HepG2 (cell line): ENCODE results near the gene TRMT6. TPM values are rescaled to one million over a fixed set of nuclear protein-coding genes. Genes with fewer than 3 reads are reported as not detected.

Source experiments
- ATF7-NPFF ChIP-seq: sonication (generic); formaldehyde crosslinking; IDR thresholded peaks from 2 replicates; pipeline ENCODE4 v1.8.1; 2023; ENCODE audit warnings: mild to moderate bottlenecking, low read depth, missing genetic modification reagents, moderate library complexity
- CENPT ChIP-seq: sonication (generic); formaldehyde crosslinking; IDR thresholded peaks from 2 replicates; pipeline ENCODE4 v1.8.0; 2022; ENCODE audit warnings: low read depth, mild to moderate bottlenecking, moderate library complexity, missing genetic modification reagents
- DZIP1 ChIP-seq: sonication (generic); formaldehyde crosslinking; IDR thresholded peaks from 2 replicates; pipeline ENCODE4 v1.5.0; 2020; ENCODE audit warnings: mild to moderate bottlenecking, missing genetic modification reagents
- ELF4 ChIP-seq: sonication (generic); formaldehyde crosslinking; IDR thresholded peaks from 2 replicates; pipeline ENCODE4 v1.5.0; 2020; ENCODE audit warnings: missing genetic modification reagents, mild to moderate bottlenecking, moderate library complexity, borderline replicate concordance
- ERF ChIP-seq: IDR thresholded peaks from 2 replicates; pipeline ENCODE4 v1.6.1; 2018; ENCODE audit warnings: missing biosample characterization, missing genetic modification reagents
- FOXJ3 ChIP-seq: sonication (generic); formaldehyde crosslinking; IDR thresholded peaks from 2 replicates; pipeline ENCODE4 v1.4.0; 2020; ENCODE audit warnings: missing genetic modification reagents, mild to moderate bottlenecking, borderline replicate concordance
- HIVEP1 ChIP-seq: sonication (generic); formaldehyde crosslinking; IDR thresholded peaks from 2 replicates; pipeline ENCODE4 v1.4.0; 2020; ENCODE audit warnings: mild to moderate bottlenecking, missing genetic modification reagents
- KLF11 ChIP-seq: IDR thresholded peaks from 2 replicates; pipeline ENCODE4 v1.6.1; 2016; ENCODE audit warnings: missing compliant biosample characterization
- NCOR1 ChIP-seq: fragments of 200-600 bp; sonication (generic); IDR thresholded peaks from 2 replicates; pipeline ENCODE4 v1.7.0; 2017; ENCODE audit warnings: antibody characterized with exemption, low read length, borderline replicate concordance
- POGZ ChIP-seq: sonication (generic); formaldehyde crosslinking; IDR thresholded peaks from 2 replicates; pipeline ENCODE4 v1.4.0; 2020; ENCODE audit warnings: mild to moderate bottlenecking, missing genetic modification reagents
- SNAPC5 ChIP-seq: sonication (generic); formaldehyde crosslinking; IDR thresholded peaks from 2 replicates; pipeline ENCODE4 v1.8.1; 2023; ENCODE audit warnings: mild to moderate bottlenecking, missing genetic modification reagents, borderline replicate concordance
- SUZ12 ChIP-seq: fragments of 150-350 bp; IDR thresholded peaks from 2 replicates; pipeline ENCODE4 v1.6.1; 2014; ENCODE audit warnings: low read depth, low read length
- TSC22D2 ChIP-seq: sonication (generic); formaldehyde crosslinking; IDR thresholded peaks from 2 replicates; pipeline ENCODE4 v1.5.1; 2020; ENCODE audit warnings: missing genetic modification reagents, mild to moderate bottlenecking, borderline replicate concordance
- ZNF629 ChIP-seq: sonication (generic); formaldehyde crosslinking; conservative IDR thresholded peaks from 2 replicates; pipeline ENCODE4 v1.5.0; 2020; ENCODE audit warnings: missing genetic modification reagents
- ZNF660 ChIP-seq: sonication (generic); formaldehyde crosslinking; IDR thresholded peaks from 2 replicates; pipeline ENCODE4 v1.5.1; 2020; ENCODE audit warnings: mild to moderate bottlenecking, low read depth, missing genetic modification reagents, borderline replicate concordance
- polyA plus RNA-seq, 8 experiments: library from polyadenylated mRNA; depleted of rRNA in 3 of 8; stranded (reverse) in 7 of 8; unstranded in 1 of 8; fragments of >200 nt; fragmentation: Illumina TruSeq in 4 of 8; extraction: Trizol in 4 of 8; gene quantifications; 2 replicates each; pipeline versions ENCODE4 v1.2.1 to v1.2.3, GENCODE V29; 2011 to 2016; ENCODE audit warnings: low read depth in 4 of 8, missing spikeins in 1 of 8, mixed read lengths in 1 of 8; ENCODE audit not compliant: insufficient read depth in 1 of 8
- total RNA-seq, 5 experiments: library from RNA; depleted of rRNA; stranded (reverse); fragments of >200 nt; fragmentation: Illumina TruSeq; extraction: Trizol; gene quantifications; 2 replicates each; pipeline ENCODE4 v1.2.3, GENCODE V29; 2016; ENCODE audit warnings: low read depth in 1 of 5
- TF ChIP-seq, protein P1 (sequence below): IDR thresholded peaks from 2 replicates; pipeline ENCODE4 v1.6.1; 2016; ENCODE audit warnings: mild to moderate bottlenecking
- TF ChIP-seq, protein P2 (sequence below): sonication (generic); formaldehyde crosslinking; IDR thresholded peaks from 2 replicates; pipeline ENCODE4 v1.5.0; 2020; ENCODE audit warnings: mild to moderate bottlenecking, missing genetic modification reagents
- TF ChIP-seq, protein P3 (sequence below): sonication (generic); IDR thresholded peaks from 2 replicates; pipeline ENCODE4 v1.6.1; 2016; ENCODE audit warnings: low read depth, borderline replicate concordance
- TF ChIP-seq, protein P4 (sequence below): sonication (generic); formaldehyde crosslinking; conservative IDR thresholded peaks from 2 replicates; pipeline ENCODE4 v1.8.0; 2022; ENCODE audit warnings: missing genetic modification reagents

The TRMT6 gene
- total and polyA plus RNA-seq, 2 of the 13 experiments (the other 11 are each of a cell fraction or from before 2014, with no cell fraction given), result 10.5 to 37.8 TPM

- peak; percentile 100 for TF ChIP-seq ELF4 (CRISPR knock-in tag)
- TF ChIP-seq NCOR1, result peak; percentile 58; the same call in 1 of the 2 replicates
- TF ChIP-seq, protein P1, sequence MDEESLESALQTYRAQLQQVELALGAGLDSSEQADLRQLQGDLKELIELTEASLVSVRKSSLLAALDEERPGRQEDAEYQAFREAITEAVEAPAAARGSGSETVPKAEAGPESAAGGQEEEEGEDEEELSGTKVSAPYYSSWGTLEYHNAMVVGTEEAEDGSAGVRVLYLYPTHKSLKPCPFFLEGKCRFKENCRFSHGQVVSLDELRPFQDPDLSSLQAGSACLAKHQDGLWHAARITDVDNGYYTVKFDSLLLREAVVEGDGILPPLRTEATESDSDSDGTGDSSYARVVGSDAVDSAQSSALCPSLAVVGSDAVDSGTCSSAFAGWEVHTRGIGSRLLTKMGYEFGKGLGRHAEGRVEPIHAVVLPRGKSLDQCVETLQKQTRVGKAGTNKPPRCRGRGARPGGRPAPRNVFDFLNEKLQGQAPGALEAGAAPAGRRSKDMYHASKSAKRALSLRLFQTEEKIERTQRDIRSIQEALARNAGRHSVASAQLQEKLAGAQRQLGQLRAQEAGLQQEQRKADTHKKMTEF (CRISPR knock-in tag), result peak; percentile 99
- TF ChIP-seq, protein P2, sequence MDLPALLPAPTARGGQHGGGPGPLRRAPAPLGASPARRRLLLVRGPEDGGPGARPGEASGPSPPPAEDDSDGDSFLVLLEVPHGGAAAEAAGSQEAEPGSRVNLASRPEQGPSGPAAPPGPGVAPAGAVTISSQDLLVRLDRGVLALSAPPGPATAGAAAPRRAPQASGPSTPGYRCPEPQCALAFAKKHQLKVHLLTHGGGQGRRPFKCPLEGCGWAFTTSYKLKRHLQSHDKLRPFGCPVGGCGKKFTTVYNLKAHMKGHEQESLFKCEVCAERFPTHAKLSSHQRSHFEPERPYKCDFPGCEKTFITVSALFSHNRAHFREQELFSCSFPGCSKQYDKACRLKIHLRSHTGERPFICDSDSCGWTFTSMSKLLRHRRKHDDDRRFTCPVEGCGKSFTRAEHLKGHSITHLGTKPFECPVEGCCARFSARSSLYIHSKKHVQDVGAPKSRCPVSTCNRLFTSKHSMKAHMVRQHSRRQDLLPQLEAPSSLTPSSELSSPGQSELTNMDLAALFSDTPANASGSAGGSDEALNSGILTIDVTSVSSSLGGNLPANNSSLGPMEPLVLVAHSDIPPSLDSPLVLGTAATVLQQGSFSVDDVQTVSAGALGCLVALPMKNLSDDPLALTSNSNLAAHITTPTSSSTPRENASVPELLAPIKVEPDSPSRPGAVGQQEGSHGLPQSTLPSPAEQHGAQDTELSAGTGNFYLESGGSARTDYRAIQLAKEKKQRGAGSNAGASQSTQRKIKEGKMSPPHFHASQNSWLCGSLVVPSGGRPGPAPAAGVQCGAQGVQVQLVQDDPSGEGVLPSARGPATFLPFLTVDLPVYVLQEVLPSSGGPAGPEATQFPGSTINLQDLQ (CRISPR knock-in tag), result no peak
- peak; percentile 96 for TF ChIP-seq HIVEP1
- TF ChIP-seq SNAPC5 (CRISPR knock-in tag), result no peak
- TF ChIP-seq, protein P3, sequence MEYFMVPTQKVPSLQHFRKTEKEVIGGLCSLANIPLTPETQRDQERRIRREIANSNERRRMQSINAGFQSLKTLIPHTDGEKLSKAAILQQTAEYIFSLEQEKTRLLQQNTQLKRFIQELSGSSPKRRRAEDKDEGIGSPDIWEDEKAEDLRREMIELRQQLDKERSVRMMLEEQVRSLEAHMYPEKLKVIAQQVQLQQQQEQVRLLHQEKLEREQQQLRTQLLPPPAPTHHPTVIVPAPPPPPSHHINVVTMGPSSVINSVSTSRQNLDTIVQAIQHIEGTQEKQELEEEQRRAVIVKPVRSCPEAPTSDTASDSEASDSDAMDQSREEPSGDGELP, result peak; percentile 70; the same call in 1 of the 2 replicates
- TF ChIP-seq FOXJ3 (CRISPR knock-in tag), result peak; percentile 57; the same call in 1 of the 2 replicates
- TF ChIP-seq, protein P4, sequence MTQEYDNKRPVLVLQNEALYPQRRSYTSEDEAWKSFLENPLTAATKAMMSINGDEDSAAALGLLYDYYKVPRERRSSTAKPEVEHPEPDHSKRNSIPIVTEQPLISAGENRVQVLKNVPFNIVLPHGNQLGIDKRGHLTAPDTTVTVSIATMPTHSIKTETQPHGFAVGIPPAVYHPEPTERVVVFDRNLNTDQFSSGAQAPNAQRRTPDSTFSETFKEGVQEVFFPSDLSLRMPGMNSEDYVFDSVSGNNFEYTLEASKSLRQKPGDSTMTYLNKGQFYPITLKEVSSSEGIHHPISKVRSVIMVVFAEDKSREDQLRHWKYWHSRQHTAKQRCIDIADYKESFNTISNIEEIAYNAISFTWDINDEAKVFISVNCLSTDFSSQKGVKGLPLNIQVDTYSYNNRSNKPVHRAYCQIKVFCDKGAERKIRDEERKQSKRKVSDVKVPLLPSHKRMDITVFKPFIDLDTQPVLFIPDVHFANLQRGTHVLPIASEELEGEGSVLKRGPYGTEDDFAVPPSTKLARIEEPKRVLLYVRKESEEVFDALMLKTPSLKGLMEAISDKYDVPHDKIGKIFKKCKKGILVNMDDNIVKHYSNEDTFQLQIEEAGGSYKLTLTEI (CRISPR knock-in tag), result no peak
- no peak for TF ChIP-seq CENPT (CRISPR knock-in tag)
- peak; percentile 99 for TF ChIP-seq POGZ (CRISPR knock-in tag)
- TF ChIP-seq ZNF629, result 0 out of 2 replicates have a peak, but pooled peaks have one; percentile 1
- no peak for TF ChIP-seq ZNF660 (CRISPR knock-in tag)
- peak; percentile 98 for TF ChIP-seq ATF7-NPFF (CRISPR knock-in tag)
- no peak for TF ChIP-seq SUZ12
- no peak for TF ChIP-seq DZIP1 (CRISPR knock-in tag)
- peak; percentile 94 for TF ChIP-seq KLF11 (CRISPR knock-in tag)
- TF ChIP-seq ERF (CRISPR knock-in tag), result peak; percentile 96
- no peak; the same call in 1 of the 2 replicates for TF ChIP-seq TSC22D2 (CRISPR knock-in tag)
These were observed at the start of gene TRMT6, which contains the start of gene MCM8 (continued) for GRCh38 chr20:5950271-5951031.
